HepG2 (cell line): ENCODE results near the gene UNC5A. TPM values are rescaled to one million over a fixed set of nuclear protein-coding genes. Genes with fewer than 3 reads are reported as not detected.

Source experiments
- FOXK1 ChIP-seq: sonication (generic); formaldehyde crosslinking; IDR thresholded peaks from 2 replicates; pipeline ENCODE4 v1.4.0; 2020; ENCODE audit warnings: low read depth, missing genetic modification reagents, borderline replicate concordance
- GPN1 ChIP-seq: sonication (generic); formaldehyde crosslinking; IDR thresholded peaks from 2 replicates; pipeline ENCODE4 v1.5.1; 2020; ENCODE audit warnings: missing genetic modification reagents, borderline replicate concordance
- HNF4G ChIP-seq, 2 experiments: sonication (generic) in 1 of 2; formaldehyde crosslinking in 1 of 2; IDR thresholded peaks; 2 replicates each; pipeline versions ENCODE4 v1.4.0 to v1.6.1; 2011 to 2020; ENCODE audit warnings: borderline replicate concordance in 2 of 2, low read depth in 2 of 2, mild to moderate bottlenecking in 2 of 2, low read length in 1 of 2, missing genetic modification reagents in 1 of 2, moderate library complexity in 1 of 2
- HNRNPLL ChIP-seq: fragments of 200-400 bp; formaldehyde crosslinking; IDR thresholded peaks from 2 replicates; pipeline ENCODE4 v1.6.1; 2017; ENCODE audit warnings: mild to moderate bottlenecking, low read depth, low read length; ENCODE audit not compliant: poor library complexity, severe bottlenecking
- MAX ChIP-seq: IDR thresholded peaks from 2 replicates; pipeline ENCODE4 v1.6.1; 2012; ENCODE audit warnings: inconsistent platforms
- MBNL3 ChIP-seq: fragments of 250-450 bp; sonication (Bioruptor Pico); conservative IDR thresholded peaks from 2 replicates; pipeline ENCODE4 v1.8.0; 2022; ENCODE audit warnings: mild to moderate bottlenecking, inconsistent platforms
- MIER2 ChIP-seq: IDR thresholded peaks from 2 replicates; pipeline ENCODE4 v1.6.1; 2016; ENCODE audit warnings: missing biosample characterization, missing genetic modification reagents
- NCOR1 ChIP-seq: fragments of 200-600 bp; sonication (generic); IDR thresholded peaks from 2 replicates; pipeline ENCODE4 v1.7.0; 2017; ENCODE audit warnings: antibody characterized with exemption, low read length, borderline replicate concordance
- NFATC3 ChIP-seq: sonication (generic); formaldehyde crosslinking; IDR thresholded peaks from 2 replicates; pipeline ENCODE4 v1.5.1; 2020; ENCODE audit warnings: mild to moderate bottlenecking, missing genetic modification reagents
- NFE2 ChIP-seq: sonication (generic); formaldehyde crosslinking; IDR thresholded peaks from 2 replicates; pipeline ENCODE4 v1.4.0; 2020; ENCODE audit warnings: missing genetic modification reagents
- NR0B2 ChIP-seq: sonication (generic); formaldehyde crosslinking; IDR thresholded peaks from 2 replicates; pipeline ENCODE4 v1.4.0; 2020; ENCODE audit warnings: mild to moderate bottlenecking, missing genetic modification reagents
- PHB2 ChIP-seq: fragments of 450-650 bp; IDR thresholded peaks from 2 replicates; pipeline ENCODE4 v1.6.1; 2018; ENCODE audit not compliant: partially characterized antibody
- RCOR2 ChIP-seq: IDR thresholded peaks from 2 replicates; pipeline ENCODE4 v1.6.1; 2016; ENCODE audit warnings: missing biosample characterization, missing genetic modification reagents
- RELA ChIP-seq: sonication (generic); formaldehyde crosslinking; IDR thresholded peaks from 2 replicates; pipeline ENCODE4 v1.4.0; 2020; ENCODE audit warnings: missing genetic modification reagents
- RNF2 ChIP-seq: fragments of 450-650 bp; conservative IDR thresholded peaks from 2 replicates; pipeline ENCODE4 v1.6.1; 2016; ENCODE audit warnings: low read depth
- SETDB1 ChIP-seq: sonication (generic); formaldehyde crosslinking; IDR thresholded peaks from 2 replicates; pipeline ENCODE4 v1.5.1; 2020; ENCODE audit warnings: missing genetic modification reagents, mild to moderate bottlenecking, borderline replicate concordance
- SMARCC2 ChIP-seq: fragments of 450-650 bp; IDR thresholded peaks from 2 replicates; pipeline ENCODE4 v1.6.1; 2017; ENCODE audit warnings: antibody characterized with exemption, mild to moderate bottlenecking
- TAF15 ChIP-seq: fragments of 200-400 bp; formaldehyde crosslinking; IDR thresholded peaks from one replicate; pipeline ENCODE4 v1.6.1; 2018; ENCODE audit warnings: mild to moderate bottlenecking, low read depth, low read length; ENCODE audit not compliant: poor library complexity, severe bottlenecking
- TFAP4 ChIP-seq: sonication (generic); IDR thresholded peaks from 2 replicates; pipeline ENCODE4 v1.6.1; 2016; ENCODE audit warnings: low read depth, borderline replicate concordance
- ZBTB25 ChIP-seq: IDR thresholded peaks from 2 replicates; pipeline ENCODE4 v1.6.1; 2018; ENCODE audit warnings: missing genetic modification reagents
- ZBTB44 ChIP-seq: sonication (generic); formaldehyde crosslinking; IDR thresholded peaks from 2 replicates; pipeline ENCODE4 v1.4.0; 2020; ENCODE audit warnings: missing genetic modification reagents
- ZBTB7A ChIP-seq: sonication (generic); formaldehyde crosslinking; IDR thresholded peaks from 2 replicates; pipeline ENCODE4 v1.8.0; 2022; ENCODE audit warnings: mild to moderate bottlenecking, missing genetic modification reagents
- ZFP1 ChIP-seq: IDR thresholded peaks from 2 replicates; pipeline ENCODE4 v1.6.1; 2016
- ZFP37 ChIP-seq: sonication (generic); formaldehyde crosslinking; IDR thresholded peaks from 2 replicates; pipeline ENCODE4 v1.4.0; 2020; ENCODE audit warnings: missing genetic modification reagents, borderline replicate concordance
- ZFP62 ChIP-seq: sonication (generic); formaldehyde crosslinking; IDR thresholded peaks from 2 replicates; pipeline ENCODE4 v1.4.0; 2020; ENCODE audit warnings: missing genetic modification reagents
- ZNF547 ChIP-seq: sonication (generic); formaldehyde crosslinking; IDR thresholded peaks from 2 replicates; pipeline ENCODE4 v1.5.1; 2020; ENCODE audit warnings: mild to moderate bottlenecking, missing genetic modification reagents
- ZNF605 ChIP-seq: sonication (generic); formaldehyde crosslinking; IDR thresholded peaks from 2 replicates; pipeline ENCODE4 v1.8.0; 2022; ENCODE audit warnings: mild to moderate bottlenecking, missing genetic modification reagents
- ZNF724P ChIP-seq: sonication (generic); formaldehyde crosslinking; IDR thresholded peaks from 2 replicates; pipeline ENCODE4 v1.8.0; 2022; ENCODE audit warnings: missing genetic modification reagents, borderline replicate concordance
- polyA plus RNA-seq, 8 experiments: library from polyadenylated mRNA; depleted of rRNA in 3 of 8; stranded (reverse) in 7 of 8; unstranded in 1 of 8; fragments of >200 nt; fragmentation: Illumina TruSeq in 4 of 8; extraction: Trizol in 4 of 8; gene quantifications; 2 replicates each; pipeline versions ENCODE4 v1.2.1 to v1.2.3, GENCODE V29; 2011 to 2016; ENCODE audit warnings: low read depth in 4 of 8, missing spikeins in 1 of 8, mixed read lengths in 1 of 8; ENCODE audit not compliant: insufficient read depth in 1 of 8
- total RNA-seq, 5 experiments: library from RNA; depleted of rRNA; stranded (reverse); fragments of >200 nt; fragmentation: Illumina TruSeq; extraction: Trizol; gene quantifications; 2 replicates each; pipeline ENCODE4 v1.2.3, GENCODE V29; 2016; ENCODE audit warnings: low read depth in 1 of 5

UNC5A gene
- total and polyA plus RNA-seq, 2 of the 13 experiments (the other 11 are each of a cell fraction or from before 2014, with no cell fraction given) = not detected

- TF ChIP-seq ZBTB44 = peak; percentile 100
- no peak for TF ChIP-seq HNRNPLL
- TF ChIP-seq MAX = peak; percentile 88
- no peak for TF ChIP-seq ZFP62 (CRISPR knock-in tag)
- peak; percentile 100 for TF ChIP-seq NR0B2 (CRISPR knock-in tag)
- TF ChIP-seq ZNF547 (CRISPR knock-in tag) = peak; percentile 100
- peak; percentile 100 for TF ChIP-seq ZBTB7A (CRISPR knock-in tag)
- peak; percentile 99 for TF ChIP-seq ZFP1
- no peak for TF ChIP-seq PHB2
- TF ChIP-seq NFATC3 = peak; percentile 100
- peak; percentile 52; the same call in 1 of the 2 replicates for TF ChIP-seq SETDB1
- peak; percentile 100 for TF ChIP-seq MIER2 (CRISPR knock-in tag)
- TF ChIP-seq NCOR1 = no peak
- TF ChIP-seq TFAP4 = peak; percentile 57; the same call in 1 of the 2 replicates
- TF ChIP-seq ZNF605 = peak; percentile 100
- TF ChIP-seq MBNL3 = peak; percentile 97
- TF ChIP-seq RNF2 = no peak
- TF ChIP-seq TAF15 = no peak
- TF ChIP-seq ZBTB25 (CRISPR knock-in tag) = peak; percentile 100
- peak; percentile 100 for TF ChIP-seq ZNF724P (CRISPR knock-in tag)
- TF ChIP-seq GPN1 (CRISPR knock-in tag) = peak; percentile 99
- TF ChIP-seq SMARCC2 = no peak
- TF ChIP-seq HNF4G (IDR thresholded peaks at IDR 0.05; ENCODE audit: borderline replicate concordance, low read depth, low read length) = peak; percentile 34
- TF ChIP-seq HNF4G (CRISPR knock-in tag; IDR thresholded peaks at IDR 0.05; ENCODE audit: borderline replicate concordance, low read depth) = peak; percentile 97
- peak; percentile 94 for TF ChIP-seq RCOR2 (CRISPR knock-in tag)
- TF ChIP-seq NFE2 (CRISPR knock-in tag) = peak; percentile 95
- TF ChIP-seq ZFP37 (CRISPR knock-in tag) = peak; percentile 100
- TF ChIP-seq FOXK1 = peak; percentile 99; the same call in 1 of the 2 replicates
- TF ChIP-seq RELA = peak; percentile 99
Observed at GRCh38 chr5:176837707-176838115, 27.4 kb downstream of the UNC5A start (continued).
